Measurements from ENCODE around the gene KRTAP5-8. TPM values are rescaled to one million over a fixed set of nuclear protein-coding genes. Genes with fewer than 3 reads are reported as not detected.

The KRTAP5-8 gene
- total and polyA plus RNA-seq, 9 of the 15 experiments (the other 6 are each of a cell fraction or from before 2014, with no cell fraction given) = not detected

DNA sequence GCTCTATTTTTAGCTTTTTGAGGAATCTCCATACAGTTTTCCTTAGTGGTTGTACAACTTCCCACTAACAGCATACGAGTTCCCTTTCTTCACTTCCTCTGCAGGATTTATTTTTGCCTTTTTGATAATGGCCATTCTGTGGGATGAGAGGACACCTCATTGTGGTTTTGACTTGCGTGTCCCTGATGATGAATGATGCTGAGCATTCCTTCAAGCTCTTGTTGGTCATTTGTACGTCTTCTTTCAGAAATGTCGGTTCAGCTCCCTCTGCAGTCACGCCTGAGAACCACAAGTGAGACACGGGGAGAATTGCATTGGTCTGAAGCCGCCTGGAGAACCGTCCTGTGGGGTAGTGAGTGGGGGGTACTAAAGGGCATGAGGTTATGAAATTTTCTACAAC lies 25.6 kb downstream of the KRTAP5-8 start (continued):
- TF ChIP-seq ATF3 (IDR thresholded peaks at IDR 0.05) (no peak), ATF3 (CRISPR knock-in tag; conservative IDR thresholded peaks at IDR 0.05) (no peak), HDAC1 (IDR thresholded peaks at IDR 0.05) (no peak), MYBL2 (IDR thresholded peaks at IDR 0.05; ENCODE audit: low read depth) (no peak), MYBL2 (CRISPR knock-in tag; IDR thresholded peaks at IDR 0.05; ENCODE audit: borderline replicate concordance) (no peak)

DNA sequence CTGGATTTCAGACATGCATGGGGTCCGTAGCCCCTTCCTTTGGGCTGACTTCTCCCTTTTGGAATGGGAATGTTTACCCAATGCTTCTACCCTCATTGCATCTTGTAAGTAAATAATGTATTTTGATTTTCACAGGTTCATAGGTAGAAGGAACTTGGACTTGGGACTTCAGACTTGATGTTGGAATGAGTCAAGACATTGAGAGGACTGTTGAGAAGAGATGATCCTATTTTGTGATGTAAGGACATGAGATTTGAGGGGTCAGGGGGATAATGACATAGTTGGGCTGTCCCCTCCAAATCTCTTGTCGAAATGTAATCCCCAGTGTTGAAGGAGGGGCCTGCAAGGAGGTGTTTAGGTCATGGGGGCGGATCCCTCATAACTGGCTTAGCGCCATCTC lies 26.6 kb downstream of the KRTAP5-8 start:
- no peak for ATAC-seq
- no peak for DNase-seq (ENCODE audit: extremely low read depth in 1 of 4, low spot score in 3 of 4)
- no peak for TF ChIP-seq C11orf30 (IDR thresholded peaks at IDR 0.05; ENCODE audit: low read depth)
- WGBS (ENCODE audit: insufficient coverage, low coverage, missing lambda C conversion rate) = 9% methylated on average over 4 of the region's 4 CpGs
- no peaks in the 10 kb centered on the region for H3K36me3 ChIP-seq (ENCODE audit: control insufficient read depth, insufficient read depth, low read length)
- H3K79me2 ChIP-seq (ENCODE audit: control insufficient read depth, insufficient read depth, low read length) = no peaks in the 10 kb centered on the region
- H3K4me2 ChIP-seq (ENCODE audit: insufficient read depth, low read length) = no peak overlapping the region
- no peak overlapping the region for H2AFZ ChIP-seq (ENCODE audit: low read depth, low read length)
- no peak for FAIRE-seq
- in situ Hi-C loops (cut with MboI) = no loop called here
- H3K4me3 ChIP-seq = no peak overlapping the region
- ChIA-PET CTCF (ENCODE audit: low intra/inter-chr PET ratio) (no interaction called here), POLR2A (no interaction called here)
- no peak overlapping the region for H3K27ac ChIP-seq (ENCODE audit: extremely low read depth, low read depth, low read length)
- H3K27me3 ChIP-seq (ENCODE audit: control insufficient read depth in 2 of 2, insufficient read depth in 2 of 2, low read length in 2 of 2) = peaks cover 7 to 31% of the 10 kb centered on the region in 2 experiments; a peak in 4 of 5 replicates
- intact Hi-C loops (cut with micrococcal nuclease) = no loop called here
- no peaks in the 10 kb centered on the region for H3K9me1 ChIP-seq (ENCODE audit: control insufficient read depth, insufficient read depth, low read length)
- no peaks in the 10 kb centered on the region for H4K20me1 ChIP-seq (replicated peaks; ENCODE audit: control insufficient read depth, insufficient read depth, low read length)
- BruUV-seq (replicated peaks) = no TSS peak
- no peaks in the 10 kb centered on the region for H3K9me3 ChIP-seq (replicated peaks; ENCODE audit: control insufficient read depth, insufficient read depth, low read depth, low read length)
- no peaks in the 10 kb centered on the region for H3K4me1 ChIP-seq (replicated peaks in 1 of 2; ENCODE audit: control insufficient read depth in 2 of 2, insufficient read depth in 2 of 2, low read length in 2 of 2)
- H3K9ac ChIP-seq (ENCODE audit: insufficient read depth in 1 of 2, low read depth in 2 of 2, low read length in 2 of 2) = no peak overlapping the region
